Rectal smooth muscle tissue (tissue), 1 donor: ENCODE data around the gene CHD8.

Experiments used
- H3K27ac ChIP-seq: one replicate; pipeline ENCODE4 v1.7.0; 2013; ENCODE audit warnings: low read depth, low read length, inconsistent platforms
- H3K27me3 ChIP-seq: one replicate; pipeline ENCODE4 v1.7.0; 2013; ENCODE audit warnings: low read length; ENCODE audit not compliant: control insufficient read depth, insufficient read depth
- H3K36me3 ChIP-seq: one replicate; pipeline ENCODE4 v1.7.0; 2013; ENCODE audit warnings: low read length; ENCODE audit not compliant: control insufficient read depth, insufficient read depth
- H3K4me1 ChIP-seq: one replicate; pipeline ENCODE4 v1.7.0; 2013; ENCODE audit warnings: low read length; ENCODE audit not compliant: control insufficient read depth, insufficient read depth
- H3K4me3 ChIP-seq: one replicate; pipeline ENCODE4 v1.7.0; 2013; ENCODE audit warnings: low read length
- H3K9ac ChIP-seq: one replicate; pipeline ENCODE4 v1.7.0; 2013; ENCODE audit warnings: low read length

Gene CHD8

DNA sequence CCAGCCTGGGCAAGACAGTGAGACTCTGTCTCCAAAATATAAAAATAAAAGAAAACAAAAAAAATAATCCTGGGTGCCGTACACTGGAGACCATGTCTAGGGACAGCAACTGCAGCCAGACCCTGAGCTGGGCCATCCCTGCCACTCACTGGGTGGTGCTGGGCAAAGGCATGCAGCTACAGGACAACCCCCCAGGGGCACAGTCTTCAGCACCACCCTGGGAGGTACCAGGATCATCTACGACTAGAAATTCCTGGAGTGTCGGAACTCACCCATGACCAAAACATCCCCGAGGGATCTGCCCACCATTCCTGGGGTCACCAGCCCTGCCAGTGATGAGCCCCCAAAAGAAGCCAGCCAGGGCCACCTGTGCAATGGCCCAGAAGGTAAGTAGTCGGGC is 36.4 kb downstream of the CHD8 start:
- Histone ChIP-seq H3K4me1 (no peaks in the 10 kb centered on the region), H3K36me3 (peaks cover 27% of the 10 kb centered on the region), H3K9ac (no peak overlapping the region), H3K27me3 (no peaks in the 10 kb centered on the region), H3K27ac (no peak overlapping the region), H3K4me3 (no peak overlapping the region)

DNA sequence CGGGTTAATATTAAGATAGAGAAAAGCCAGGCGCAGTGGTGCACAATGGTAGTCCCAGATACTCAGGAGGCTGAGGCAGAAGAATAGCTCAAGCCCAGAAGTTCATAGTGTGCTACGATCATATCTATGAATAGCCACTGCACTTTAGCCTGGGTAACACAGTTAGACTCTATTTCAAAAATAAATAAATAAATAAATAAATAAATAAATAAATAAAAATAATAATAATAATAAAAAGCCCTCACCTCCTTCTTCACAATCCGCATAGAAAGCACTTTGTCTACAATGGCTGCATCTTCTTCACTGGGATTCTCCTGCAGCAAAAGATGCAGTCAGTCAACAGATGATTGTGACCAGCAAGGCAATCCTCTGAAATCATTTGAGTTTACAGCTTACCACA is 40.6 kb downstream of the CHD8 start:
- Histone ChIP-seq H3K27me3 (no peaks in the 10 kb centered on the region), H3K9ac (no peak overlapping the region), H3K4me3 (no peak overlapping the region), H3K27ac (no peak overlapping the region), H3K36me3 (peaks cover 28% of the 10 kb centered on the region), H3K4me1 (no peaks in the 10 kb centered on the region)

DNA sequence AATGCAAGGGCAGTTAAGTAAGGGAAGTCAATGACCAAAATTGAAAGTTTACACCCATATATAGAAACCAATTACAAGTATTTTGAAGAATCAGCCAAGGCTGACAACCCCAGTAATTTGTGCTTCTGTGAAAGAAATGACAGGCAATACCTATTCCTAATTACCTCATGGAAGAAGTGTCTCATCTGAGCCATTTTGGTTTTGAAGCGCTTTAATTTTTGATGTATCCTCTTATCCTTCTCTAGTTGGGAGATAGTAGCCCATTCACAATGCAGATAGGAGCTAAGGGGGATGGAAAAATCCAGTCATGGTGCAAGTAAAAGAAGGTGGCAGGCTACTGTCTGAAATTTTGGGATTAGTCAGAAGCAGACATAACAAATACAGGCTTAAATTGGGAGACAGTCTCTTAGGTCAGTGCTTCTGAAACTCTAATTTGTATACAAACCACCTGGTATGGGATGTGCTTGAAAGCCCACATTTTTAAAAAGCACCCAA is 41.7 kb downstream of the CHD8 start:
- Histone ChIP-seq H3K36me3 (peaks cover 27% of the 10 kb centered on the region), H3K4me1 (no peaks in the 10 kb centered on the region), H3K4me3 (no peak overlapping the region), H3K9ac (no peak overlapping the region), H3K27me3 (no peaks in the 10 kb centered on the region), H3K27ac (no peak overlapping the region)

DNA sequence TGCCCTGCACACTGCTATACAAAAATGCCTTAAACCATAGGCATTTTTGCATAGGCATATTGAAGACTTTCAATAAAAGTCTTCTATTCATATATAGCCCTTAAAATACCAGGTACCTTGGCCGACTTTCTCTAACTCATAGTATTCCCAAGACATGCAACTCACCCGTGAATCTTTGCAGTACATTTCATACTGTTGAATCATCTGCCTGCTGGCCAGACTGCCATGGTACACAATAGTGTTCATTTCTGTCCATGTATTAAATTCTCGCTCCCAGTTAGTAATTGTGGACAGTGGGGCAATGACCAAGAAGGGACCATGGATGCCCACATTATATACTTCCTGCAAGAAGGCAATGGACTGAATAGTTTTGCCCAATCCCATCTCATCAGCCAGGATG is 47.8 kb downstream of the CHD8 start:
- Histone ChIP-seq H3K4me3 (no peak overlapping the region), H3K4me1 (no peaks in the 10 kb centered on the region), H3K36me3 (peaks cover 41% of the 10 kb centered on the region), H3K27me3 (no peaks in the 10 kb centered on the region), H3K9ac (no peak overlapping the region), H3K27ac (no peak overlapping the region)

- H3K4me1 ChIP-seq: no peaks in the 10 kb centered on the region
- no peak overlapping the region for H3K4me3 ChIP-seq
- no peak overlapping the region for H3K27ac ChIP-seq
- H3K9ac ChIP-seq: no peak overlapping the region
- no peaks in the 10 kb centered on the region for H3K27me3 ChIP-seq
- H3K36me3 ChIP-seq: peaks cover 52% of the 10 kb centered on the region
Observed at GRCh38 chr14:21406213-21406612, 49.7 kb downstream of the CHD8 start.

GRCh38 chr14:21405097-21405496 is 50.8 kb downstream of the CHD8 start:
- no peak overlapping the region for H3K4me3 ChIP-seq
- H3K27me3 ChIP-seq: no peaks in the 10 kb centered on the region
- peaks cover 54% of the 10 kb centered on the region for H3K36me3 ChIP-seq
- H3K27ac ChIP-seq: no peak overlapping the region
- no peaks in the 10 kb centered on the region for H3K4me1 ChIP-seq
- H3K9ac ChIP-seq: no peak overlapping the region

- peaks cover 60% of the 10 kb centered on the region for H3K36me3 ChIP-seq
- H3K4me3 ChIP-seq: no peak overlapping the region
- no peaks in the 10 kb centered on the region for H3K27me3 ChIP-seq
- H3K27ac ChIP-seq: no peak overlapping the region
- H3K4me1 ChIP-seq: no peaks in the 10 kb centered on the region
- no peak overlapping the region for H3K9ac ChIP-seq
Observed at GRCh38 chr14:21399311-21399870, 56.5 kb downstream of the CHD8 start.

GRCh38 chr14:21398901-21399300 is 57.0 kb downstream of the CHD8 start:
- Histone ChIP-seq H3K27me3 (no peaks in the 10 kb centered on the region), H3K36me3 (peaks cover 62% of the 10 kb centered on the region), H3K4me1 (no peaks in the 10 kb centered on the region), H3K4me3 (no peak overlapping the region), H3K27ac (no peak overlapping the region), H3K9ac (no peak overlapping the region)

DNA sequence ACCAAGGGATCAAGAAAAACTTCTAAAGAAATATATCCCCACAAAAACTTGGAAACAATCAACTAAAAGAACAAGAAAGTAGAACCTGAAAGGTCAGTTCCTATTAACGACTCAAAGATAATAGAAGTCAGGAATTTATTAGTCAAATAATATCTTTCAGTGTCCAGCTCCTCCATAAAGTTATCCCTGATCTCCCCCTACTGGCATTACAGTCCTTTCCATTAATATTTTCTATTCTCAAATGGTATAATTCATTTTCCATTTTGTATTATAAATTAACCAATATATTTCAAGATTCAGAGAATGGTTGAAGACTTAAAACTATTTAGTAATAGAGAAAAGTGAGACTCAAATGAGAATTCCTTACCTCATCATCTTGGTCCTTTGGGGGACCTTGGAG is 60.5 kb downstream of the CHD8 start:
- no peak overlapping the region for H3K4me3 ChIP-seq
- no peak overlapping the region for H3K9ac ChIP-seq
- no peaks in the 10 kb centered on the region for H3K27me3 ChIP-seq
- peaks cover 61% of the 10 kb centered on the region for H3K36me3 ChIP-seq
- no peaks in the 10 kb centered on the region for H3K4me1 ChIP-seq
- H3K27ac ChIP-seq: no peak overlapping the region

- Histone ChIP-seq H3K36me3 (peaks cover 14% of the 10 kb centered on the region), H3K27me3 (no peaks in the 10 kb centered on the region), H3K27ac (peak overlapping the region; percentile 97), H3K4me3 (no peak overlapping the region), H3K4me1 (peaks cover 10% of the 10 kb centered on the region), H3K9ac (no peak overlapping the region)
Observed at GRCh38 chr14:21385188-21385904, 70.6 kb downstream of the CHD8 start.

GRCh38 chr14:21384494-21384851 is 71.5 kb downstream of the CHD8 start:
- H3K4me1 ChIP-seq: peaks cover 10% of the 10 kb centered on the region
- H3K9ac ChIP-seq: peak overlapping the region; percentile 38
- no peaks in the 10 kb centered on the region for H3K27me3 ChIP-seq
- peak overlapping the region; percentile 97 for H3K27ac ChIP-seq
- H3K4me3 ChIP-seq: peak overlapping the region; percentile 80
- peaks cover 8% of the 10 kb centered on the region for H3K36me3 ChIP-seq

GRCh38 chr14:21383848-21384493 is 72.0 kb downstream of the CHD8 start, which contains the start of gene SUPT16H:
SUPT16H (minus strand) TSS chr14:21384019; CDS start chr14:21383927, 92 bp downstream.
- peaks cover 10% of the 10 kb centered on the region for H3K4me1 ChIP-seq
- H3K36me3 ChIP-seq: peaks cover 8% of the 10 kb centered on the region

More at GRCh38 chr14:21383848-21384493, 72.0 kb downstream of the CHD8 start, which contains the start of gene SUPT16H:
- Histone ChIP-seq H3K27ac (peak within 1 kb of the TSS; percentile 97), H3K9ac (peak within 1 kb of the TSS; percentile 63), H3K4me3 (peak within 1 kb of the TSS; percentile 80), H3K27me3 (no peaks in the 10 kb centered on the region)
